HepG2 (cell line): ENCODE measurements around the gene SLC5A6. TPM values are rescaled to one million over a fixed set of nuclear protein-coding genes. Genes with fewer than 3 reads are reported as not detected.
A peak's percentile ranks its signal among the peaks of the same experiment; 100 is the strongest.

Source experiments
- AFF4 ChIP-seq: sonication (generic); formaldehyde crosslinking; IDR thresholded peaks from 2 replicates; pipeline ENCODE4 v1.4.0; 2020; ENCODE audit warnings: missing genetic modification reagents
- CBFB ChIP-seq: sonication (generic); formaldehyde crosslinking; IDR thresholded peaks from 2 replicates; pipeline ENCODE4 v1.4.0; 2020; ENCODE audit warnings: missing genetic modification reagents
- CEBPB ChIP-seq: IDR thresholded peaks from 2 replicates; pipeline ENCODE4 v1.6.1; 2011; ENCODE audit warnings: low read depth, low read length, improper control_type of control experiment, borderline replicate concordance
- DR1 ChIP-seq: sonication (generic); formaldehyde crosslinking; IDR thresholded peaks from 2 replicates; pipeline ENCODE4 v1.8.0; 2021; ENCODE audit warnings: mild to moderate bottlenecking, missing genetic modification reagents, inconsistent platforms
- E2F2 ChIP-seq: sonication (generic); formaldehyde crosslinking; IDR thresholded peaks from 2 replicates; pipeline ENCODE4 v1.4.0; 2020; ENCODE audit warnings: missing genetic modification reagents, borderline replicate concordance
- GFI1 ChIP-seq: sonication (generic); formaldehyde crosslinking; IDR thresholded peaks from 2 replicates; pipeline ENCODE4 v1.5.0; 2020; ENCODE audit warnings: missing genetic modification reagents, mild to moderate bottlenecking, borderline replicate concordance
- HOXA3 ChIP-seq: sonication (generic); formaldehyde crosslinking; IDR thresholded peaks from 2 replicates; pipeline ENCODE4 v1.5.0; 2020; ENCODE audit warnings: missing genetic modification reagents
- RARG ChIP-seq: sonication (generic); formaldehyde crosslinking; IDR thresholded peaks from 2 replicates; pipeline ENCODE4 v1.4.0; 2020; ENCODE audit warnings: low read depth, mild to moderate bottlenecking, missing genetic modification reagents
- RBFOX2 ChIP-seq: fragments of 200-400 bp; formaldehyde crosslinking; IDR thresholded peaks from 2 replicates; pipeline ENCODE4 v1.6.1; 2017; ENCODE audit warnings: low read depth, mild to moderate bottlenecking, low read length
- SP5 ChIP-seq: IDR thresholded peaks from 2 replicates; pipeline ENCODE4 v1.6.1; 2016; ENCODE audit warnings: low read depth, borderline replicate concordance
- ZBTB7A ChIP-seq: sonication (generic); formaldehyde crosslinking; IDR thresholded peaks from 2 replicates; pipeline ENCODE4 v1.8.0; 2022; ENCODE audit warnings: mild to moderate bottlenecking, missing genetic modification reagents
- ZNF3 ChIP-seq: IDR thresholded peaks from 2 replicates; pipeline ENCODE4 v1.7.0; 2017; ENCODE audit warnings: inconsistent platforms
- ZNF337 ChIP-seq: sonication (generic); formaldehyde crosslinking; IDR thresholded peaks from 2 replicates; pipeline ENCODE4 v1.5.1; 2020; ENCODE audit warnings: missing genetic modification reagents, low read depth, mild to moderate bottlenecking, borderline replicate concordance
- ZNF770 ChIP-seq: sonication (generic); formaldehyde crosslinking; IDR thresholded peaks from 2 replicates; pipeline ENCODE4 v1.5.0; 2020; ENCODE audit warnings: mild to moderate bottlenecking, missing genetic modification reagents
- ZNF800 ChIP-seq: sonication (generic); formaldehyde crosslinking; IDR thresholded peaks from 2 replicates; pipeline ENCODE4 v1.4.0; 2020; ENCODE audit warnings: missing genetic modification reagents
- ZSCAN25 ChIP-seq: sonication (generic); formaldehyde crosslinking; IDR thresholded peaks from 2 replicates; pipeline ENCODE4 v1.8.0; 2022; ENCODE audit warnings: mild to moderate bottlenecking, missing genetic modification reagents
- ZZZ3 ChIP-seq: sonication (generic); formaldehyde crosslinking; IDR thresholded peaks from 2 replicates; pipeline ENCODE4 v1.4.0; 2020; ENCODE audit warnings: missing genetic modification reagents, mild to moderate bottlenecking, borderline replicate concordance
- polyA plus RNA-seq, 8 experiments: library from polyadenylated mRNA; depleted of rRNA in 3 of 8; stranded (reverse) in 7 of 8; unstranded in 1 of 8; fragments of >200 nt; fragmentation: Illumina TruSeq in 4 of 8; extraction: Trizol in 4 of 8; gene quantifications; 2 replicates each; pipeline versions ENCODE4 v1.2.1 to v1.2.3, GENCODE V29; 2011 to 2016; ENCODE audit warnings: low read depth in 4 of 8, missing spikeins in 1 of 8, mixed read lengths in 1 of 8; ENCODE audit not compliant: insufficient read depth in 1 of 8
- total RNA-seq, 5 experiments: library from RNA; depleted of rRNA; stranded (reverse); fragments of >200 nt; fragmentation: Illumina TruSeq; extraction: Trizol; gene quantifications; 2 replicates each; pipeline ENCODE4 v1.2.3, GENCODE V29; 2016; ENCODE audit warnings: low read depth in 1 of 5

Gene SLC5A6
- total and polyA plus RNA-seq, 2 of the 13 experiments (the other 11 are each of a cell fraction or from before 2014, with no cell fraction given) = 135 to 417 TPM

GRCh38 chr2:27211943-27212625 lies at the start of gene SLC5A6, which contains the start of gene ATRAID (continued):
- peak; percentile 57; the same call in 1 of the 2 replicates for TF ChIP-seq SP5
- TF ChIP-seq CEBPB = no peak
- TF ChIP-seq E2F2 (CRISPR knock-in tag) = peak; percentile 77; the same call in 1 of the 2 replicates
- peak; percentile 66; the same call in 1 of the 2 replicates for TF ChIP-seq DR1 (CRISPR knock-in tag)
- no peak for TF ChIP-seq AFF4 (CRISPR knock-in tag)
- TF ChIP-seq ZBTB7A (CRISPR knock-in tag) = peak; percentile 90
- TF ChIP-seq GFI1 = peak; percentile 62; the same call in 1 of the 2 replicates
- TF ChIP-seq CBFB = peak; percentile 44; the same call in 1 of the 2 replicates
- TF ChIP-seq ZNF800 (CRISPR knock-in tag) = peak; percentile 89
- no peak; the same call in 1 of the 2 replicates for TF ChIP-seq ZZZ3
- peak; percentile 95 for TF ChIP-seq HOXA3 (CRISPR knock-in tag)
- no peak for TF ChIP-seq ZNF337 (CRISPR knock-in tag)
- peak; percentile 73; the same call in 1 of the 2 replicates for TF ChIP-seq ZNF770 (CRISPR knock-in tag)
- TF ChIP-seq ZNF3 (CRISPR knock-in tag) = no peak
- peak; percentile 100 for TF ChIP-seq RBFOX2
- no peak for TF ChIP-seq ZSCAN25
- peak; percentile 62; the same call in 1 of the 2 replicates for TF ChIP-seq RARG (CRISPR knock-in tag)
